ENCODE measurements around the gene PLOD1. TPM values are rescaled to one million over a fixed set of nuclear protein-coding genes. Genes with fewer than 3 reads are reported as not detected.

Gene PLOD1
- total and polyA plus RNA-seq, 4 donors: 48.0 to 82.9 (median 63.9) TPM

- Histone ChIP-seq H3K36me3 (ENCODE audit: control insufficient read depth in 4 of 4, insufficient read depth in 3 of 4, low read depth in 1 of 4, low read length in 3 of 4) (no peaks in the 10 kb centered on the region), H3K27ac (ENCODE audit: low read depth in 1 of 2, low read length in 2 of 2) (no peak overlapping the region), H3K9me3 (ENCODE audit: control insufficient read depth in 4 of 4, low read length in 3 of 4) (no peaks in the 10 kb centered on the region), H3K9ac (ENCODE audit: low read depth in 1 of 2, low read length in 2 of 2) (no peak overlapping the region), H3K4me1 (ENCODE audit: control insufficient read depth in 4 of 4, insufficient read depth in 4 of 4, low read length in 3 of 4) (peaks cover 0 to 4% (median 2%) of the 10 kb centered on the region in 4 donors), H3K4me3 (ENCODE audit: low read depth in 1 of 3, low read length in 3 of 3) (no peak overlapping the region), H3K27me3 (ENCODE audit: control insufficient read depth in 4 of 4, insufficient read depth in 4 of 4, low read length in 3 of 4) (peaks cover 0 to 2% (median 0%) of the 10 kb centered on the region in 4 donors)
- DNase-seq (ENCODE audit: low spot score): no peak
- no peak for TF ChIP-seq GABPA (IDR thresholded peaks at IDR 0.05 in 1 of 2, conservative IDR thresholded peaks at IDR 0.05 in 1 of 2)
- no peak for TF ChIP-seq FOXA2 (IDR thresholded peaks at IDR 0.05)
- no peak for TF ChIP-seq TAF1 (conservative IDR thresholded peaks at IDR 0.05)
- TF ChIP-seq YY1 (IDR thresholded peaks at IDR 0.05): no peak
- no peak for TF ChIP-seq EGR1 (IDR thresholded peaks at IDR 0.05; ENCODE audit: low read depth in 2 of 2)
- no peak for TF ChIP-seq SP1 (IDR thresholded peaks at IDR 0.05)
- TF ChIP-seq, protein P1, sequence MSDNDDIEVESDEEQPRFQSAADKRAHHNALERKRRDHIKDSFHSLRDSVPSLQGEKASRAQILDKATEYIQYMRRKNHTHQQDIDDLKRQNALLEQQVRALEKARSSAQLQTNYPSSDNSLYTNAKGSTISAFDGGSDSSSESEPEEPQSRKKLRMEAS (IDR thresholded peaks at IDR 0.05): no peak
- no peak for TF ChIP-seq ATF3 (IDR thresholded peaks at IDR 0.05)
- TF ChIP-seq HNF4G (IDR thresholded peaks at IDR 0.05): no peak
- TF ChIP-seq REST (IDR thresholded peaks at IDR 0.05): no peak
- TF ChIP-seq RXRA (IDR thresholded peaks at IDR 0.05): no peak
- TF ChIP-seq FOXA1 (IDR thresholded peaks at IDR 0.05): no peak
- TF ChIP-seq JUND (IDR thresholded peaks at IDR 0.05): no peak
- no peak for TF ChIP-seq HNF4A (conservative IDR thresholded peaks at IDR 0.05)
- no peak for TF ChIP-seq NR2F2 (IDR thresholded peaks at IDR 0.05)
- TF ChIP-seq, protein P2, sequence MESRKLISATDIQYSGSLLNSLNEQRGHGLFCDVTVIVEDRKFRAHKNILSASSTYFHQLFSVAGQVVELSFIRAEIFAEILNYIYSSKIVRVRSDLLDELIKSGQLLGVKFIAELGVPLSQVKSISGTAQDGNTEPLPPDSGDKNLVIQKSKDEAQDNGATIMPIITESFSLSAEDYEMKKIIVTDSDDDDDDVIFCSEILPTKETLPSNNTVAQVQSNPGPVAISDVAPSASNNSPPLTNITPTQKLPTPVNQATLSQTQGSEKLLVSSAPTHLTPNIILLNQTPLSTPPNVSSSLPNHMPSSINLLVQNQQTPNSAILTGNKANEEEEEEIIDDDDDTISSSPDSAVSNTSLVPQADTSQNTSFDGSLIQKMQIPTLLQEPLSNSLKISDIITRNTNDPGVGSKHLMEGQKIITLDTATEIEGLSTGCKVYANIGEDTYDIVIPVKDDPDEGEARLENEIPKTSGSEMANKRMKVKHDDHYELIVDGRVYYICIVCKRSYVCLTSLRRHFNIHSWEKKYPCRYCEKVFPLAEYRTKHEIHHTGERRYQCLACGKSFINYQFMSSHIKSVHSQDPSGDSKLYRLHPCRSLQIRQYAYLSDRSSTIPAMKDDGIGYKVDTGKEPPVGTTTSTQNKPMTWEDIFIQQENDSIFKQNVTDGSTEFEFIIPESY (IDR thresholded peaks at IDR 0.05): no peak
- TF ChIP-seq CTCF (IDR thresholded peaks at IDR 0.05; ENCODE audit: low read depth, low read length, missing input control): no peak
- no peak for TF ChIP-seq RAD21 (IDR thresholded peaks at IDR 0.05)
- WGBS: 27% methylated on average over 38 of the region's 38 CpGs
Measured at GRCh38 chr1:11898086-11898785, 36.3 kb upstream of the PLOD1 start.
